NCI-H1694 (cell line): ENCODE results near the gene MTFP1.
"Not testable (repeated sequence)": the region's sequence is repeated elsewhere in the genome, so short reads cannot be mapped to it uniquely, and the experiment has no call there.

ENCODE experiments used
- DNase-seq: peaks from one replicate; lab custom pipeline; 2025; lab: John Stamatoyannopoulos, UW

Gene MTFP1

DNA sequence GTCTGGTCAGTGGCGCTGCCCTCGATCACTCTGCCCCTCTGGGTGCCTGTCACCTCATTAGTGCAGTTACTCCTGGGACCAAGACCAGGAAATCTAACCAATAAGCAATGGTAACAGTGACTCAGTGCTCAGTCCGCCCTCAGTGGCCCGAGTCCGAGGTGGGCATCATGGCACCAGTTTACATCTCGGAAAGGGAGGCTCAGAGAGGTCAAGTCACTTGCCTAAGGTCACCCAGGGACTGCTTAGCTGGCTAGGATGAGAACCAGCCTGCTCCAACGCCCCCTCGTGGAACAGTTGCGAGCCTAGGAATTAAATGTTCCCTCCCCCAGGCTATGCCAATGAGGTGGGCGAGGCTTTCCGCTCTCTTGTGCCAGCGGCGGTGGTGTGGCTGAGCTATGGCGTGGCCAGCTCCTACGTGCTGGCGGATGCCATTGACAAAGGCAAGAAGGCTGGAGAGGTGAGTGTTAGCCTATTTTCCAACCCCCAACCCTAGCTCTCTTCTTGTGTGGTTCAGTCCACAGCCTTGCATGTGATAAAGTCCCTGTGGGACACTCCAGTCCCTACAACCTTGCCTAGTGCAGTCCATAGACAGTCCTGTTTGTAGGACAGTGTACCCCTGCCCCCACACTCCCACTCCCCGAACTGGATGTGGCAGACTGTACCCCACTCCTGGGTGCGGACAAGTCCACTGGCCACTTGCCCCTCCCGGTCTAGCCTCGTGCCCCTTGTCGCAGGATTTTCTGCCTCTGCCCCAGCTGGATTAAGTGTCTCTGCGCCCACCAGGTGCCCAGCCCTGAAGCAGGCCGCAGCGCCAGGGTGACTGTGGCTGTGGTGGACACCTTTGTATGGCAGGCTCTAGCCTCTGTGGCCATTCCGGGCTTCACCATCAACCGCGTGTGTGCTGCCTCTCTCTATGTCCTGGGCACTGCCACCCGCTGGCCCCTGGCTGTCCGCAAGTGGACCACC is 1.1 kb downstream of the MTFP1 start:
- peak; percentile 75 for DNase-seq

DNA sequence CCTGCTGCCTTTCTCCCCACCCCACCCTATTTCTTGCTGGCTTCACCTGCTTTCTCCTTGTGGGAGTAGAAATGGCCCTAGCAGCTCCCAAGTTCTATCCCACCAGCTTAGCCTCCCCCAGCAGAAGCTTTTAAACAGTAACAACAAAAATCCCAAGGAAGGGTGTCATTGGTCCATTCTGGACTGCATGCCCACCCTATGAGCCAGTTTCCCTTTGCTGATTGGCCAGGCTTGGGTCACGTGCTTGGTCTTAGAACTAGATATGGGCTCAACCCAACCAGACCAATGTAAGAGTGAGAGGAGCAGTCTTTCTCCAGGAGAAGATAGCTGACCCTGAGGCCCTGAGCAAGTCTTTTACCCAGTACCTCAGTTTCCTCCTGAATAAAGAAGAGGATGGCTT is 2.3 kb downstream of the MTFP1 start:
- no peak for DNase-seq

DNA sequence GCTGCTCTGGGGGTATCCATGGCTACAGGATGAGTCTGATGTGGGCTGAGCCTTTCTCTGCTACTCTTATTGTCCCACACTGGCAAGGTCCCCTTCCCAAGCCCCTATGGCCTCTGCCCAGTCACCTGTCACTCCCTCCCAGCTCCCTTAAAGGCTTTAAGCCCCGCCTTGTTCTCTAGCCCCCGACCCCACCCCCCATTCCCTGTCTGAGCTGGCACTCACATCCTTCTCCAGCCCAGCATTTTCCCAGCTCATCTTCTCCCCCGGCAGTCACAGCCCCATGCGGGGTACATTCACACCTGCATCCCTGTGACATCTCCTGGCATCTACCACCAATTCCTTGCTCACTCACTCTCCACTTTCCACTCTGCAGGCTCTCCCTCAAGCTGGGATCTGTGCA is 4.3 kb downstream of the MTFP1 start:
- no peak for DNase-seq

DNA sequence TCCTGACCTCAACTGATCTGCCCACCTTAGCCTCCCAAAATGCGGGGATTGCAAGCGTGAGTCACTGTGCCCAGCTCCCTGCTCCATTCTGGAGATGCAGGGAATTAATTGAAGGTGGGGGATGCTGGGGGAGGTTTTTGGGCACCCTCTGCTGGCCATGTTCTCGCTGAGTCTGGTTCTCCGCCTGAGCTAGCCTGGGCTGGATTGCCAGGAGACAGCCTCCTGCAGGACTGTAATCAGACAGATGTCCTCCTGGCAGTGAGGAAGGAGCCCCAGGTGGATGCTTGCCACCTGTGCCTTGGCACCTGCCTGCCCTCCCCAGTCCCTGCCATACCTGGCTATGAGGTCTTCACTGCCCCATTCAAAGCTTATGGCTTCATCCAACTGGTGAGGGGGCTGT is 5.4 kb downstream of the MTFP1 start:
- no peak for DNase-seq

DNA sequence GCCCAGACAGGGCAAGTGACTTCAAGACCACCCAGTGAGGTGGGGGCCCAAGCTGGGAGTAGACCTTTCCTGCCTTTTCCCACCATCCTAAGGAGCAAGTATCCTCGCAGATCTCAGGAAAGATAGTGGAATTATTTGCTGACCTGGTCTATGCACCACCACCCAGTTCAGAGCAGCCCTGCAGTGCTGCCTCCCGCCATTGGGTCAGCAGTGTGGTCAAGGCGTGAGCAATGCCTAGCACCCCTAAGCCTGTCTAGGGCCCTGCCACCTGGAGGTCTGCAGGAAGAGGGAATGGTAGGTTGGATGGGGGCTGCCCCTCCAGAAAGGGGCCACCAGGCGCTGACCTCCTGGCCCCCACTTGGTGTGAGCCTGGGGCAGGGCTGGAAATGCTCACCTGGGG is 6.5 kb downstream of the MTFP1 start:
- DNase-seq = no peak

DNA sequence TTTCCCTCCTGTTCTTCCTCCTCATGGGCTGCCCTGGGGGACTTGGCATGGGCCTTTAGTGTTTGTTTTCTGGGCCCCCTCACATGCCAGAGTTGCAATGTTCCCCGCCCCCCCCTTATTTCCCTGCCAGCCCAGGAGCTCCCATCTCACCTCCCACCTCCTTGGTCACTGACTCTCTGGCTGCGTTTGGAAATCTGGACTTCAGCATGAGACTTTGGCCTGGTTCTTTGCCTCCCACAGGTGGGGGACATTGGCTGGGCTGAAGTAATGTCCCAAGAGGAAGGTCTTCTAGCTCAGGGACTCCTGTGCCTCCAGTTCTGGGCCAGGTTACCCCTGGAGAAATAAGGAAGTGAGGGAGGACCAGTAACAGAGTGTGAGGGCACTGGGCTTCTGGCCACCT is 7.0 kb downstream of the MTFP1 start:
- DNase-seq = no peak

DNA sequence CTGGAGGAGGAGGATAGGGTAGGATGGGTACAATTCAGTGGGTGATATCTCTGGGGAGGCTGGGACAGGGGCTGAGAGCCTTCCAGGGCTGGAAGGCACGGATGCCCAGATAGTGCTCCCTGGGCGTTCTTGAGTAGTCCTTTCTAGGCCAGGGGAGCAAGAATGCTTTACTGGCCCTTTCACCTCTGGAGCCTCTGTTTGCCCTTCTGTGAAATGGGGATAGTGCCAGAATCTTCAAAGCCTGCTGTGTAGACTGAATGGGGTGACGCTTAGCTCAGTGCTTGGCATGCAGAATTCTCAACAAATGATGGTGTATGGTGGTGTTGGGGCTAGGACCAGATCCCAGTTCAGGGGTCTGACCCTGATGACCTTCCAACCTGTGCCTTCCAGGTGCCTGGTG is 7.7 kb downstream of the MTFP1 start:
- no peak for DNase-seq

DNA sequence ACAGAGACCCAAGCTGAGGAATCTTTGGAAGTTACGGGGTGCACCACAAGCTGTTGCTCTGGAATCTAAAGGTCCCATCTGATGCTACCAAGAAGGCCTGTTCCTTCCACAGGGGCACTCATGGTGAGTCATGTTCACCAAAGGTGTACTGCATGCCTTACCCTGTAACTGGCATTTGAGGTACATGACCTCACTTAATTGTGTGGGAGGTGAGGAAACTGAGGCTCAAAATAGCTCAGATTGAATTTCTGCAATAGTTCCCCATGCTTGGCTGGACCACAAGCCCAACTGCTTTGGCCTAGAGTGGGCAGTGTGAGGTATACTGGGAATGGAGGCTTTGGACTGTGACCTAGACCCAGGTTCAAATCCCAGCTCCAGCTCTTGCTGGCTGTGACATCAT is 8.2 kb downstream of the MTFP1 start:
- no peak for DNase-seq

DNA sequence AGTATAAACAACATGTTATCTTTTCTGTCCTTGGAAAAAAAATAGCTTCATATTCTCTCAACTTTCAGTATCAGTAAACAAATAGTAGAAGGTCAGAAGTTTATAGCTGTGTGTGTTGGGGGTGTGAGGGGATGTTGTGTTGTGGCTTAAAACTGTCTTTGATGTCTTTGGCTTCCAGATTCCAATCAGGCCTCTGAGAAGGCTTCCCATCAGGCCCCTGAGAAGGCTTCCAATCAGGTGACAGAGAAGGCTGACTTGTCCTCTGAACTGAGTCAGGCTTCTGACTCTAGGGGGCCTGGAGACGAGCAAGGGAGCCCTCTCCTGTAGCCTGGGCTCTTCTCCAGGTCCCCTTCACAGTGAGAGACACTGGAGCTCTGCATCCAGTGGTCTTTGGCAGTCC is 9.3 kb downstream of the MTFP1 start:
- DNase-seq = no peak

DNA sequence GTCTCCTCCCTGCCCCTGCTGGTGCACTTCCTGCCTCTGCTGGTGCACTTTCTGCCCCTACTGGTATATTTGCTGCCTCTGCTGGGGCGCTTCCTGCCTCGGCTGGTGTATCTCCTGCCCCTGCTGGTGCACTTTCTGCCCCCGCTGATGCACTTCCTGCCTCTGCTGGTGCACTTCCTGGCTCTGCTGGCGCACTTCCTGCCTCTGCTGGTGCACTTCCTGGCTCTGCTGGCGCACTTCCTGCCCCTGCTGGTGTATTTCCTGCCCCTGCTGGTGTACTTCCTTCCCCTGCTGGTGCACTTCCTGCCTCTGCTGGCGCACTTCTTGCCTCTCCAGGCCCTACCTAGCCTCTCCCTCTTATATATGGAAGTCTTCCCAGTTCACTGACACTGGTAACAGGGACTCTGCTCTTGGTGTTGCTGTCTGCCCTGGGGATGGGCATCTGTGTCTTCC is 10.1 kb downstream of the MTFP1 start:
- DNase-seq = no peak

DNA sequence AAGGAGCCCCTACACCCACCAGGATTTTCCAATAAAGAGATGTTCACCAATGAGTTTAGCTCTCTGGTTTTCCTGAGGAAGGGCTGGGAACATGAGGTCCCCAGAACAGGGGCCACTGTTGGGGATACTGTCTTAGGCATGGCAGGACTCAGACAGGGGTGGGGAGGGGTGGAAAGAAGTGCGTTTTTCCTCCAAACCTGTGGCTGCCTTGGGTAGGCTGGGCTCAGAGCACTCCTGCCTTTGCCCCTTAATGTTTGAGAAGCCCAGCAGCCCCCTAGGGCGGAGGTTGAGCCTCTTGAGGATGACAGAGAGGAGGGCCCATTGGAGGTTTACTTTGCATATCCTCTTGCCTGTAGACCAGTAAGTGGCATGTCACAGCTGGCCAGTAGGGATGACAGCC is 10.6 kb downstream of the MTFP1 start:
- no peak for DNase-seq

DNA sequence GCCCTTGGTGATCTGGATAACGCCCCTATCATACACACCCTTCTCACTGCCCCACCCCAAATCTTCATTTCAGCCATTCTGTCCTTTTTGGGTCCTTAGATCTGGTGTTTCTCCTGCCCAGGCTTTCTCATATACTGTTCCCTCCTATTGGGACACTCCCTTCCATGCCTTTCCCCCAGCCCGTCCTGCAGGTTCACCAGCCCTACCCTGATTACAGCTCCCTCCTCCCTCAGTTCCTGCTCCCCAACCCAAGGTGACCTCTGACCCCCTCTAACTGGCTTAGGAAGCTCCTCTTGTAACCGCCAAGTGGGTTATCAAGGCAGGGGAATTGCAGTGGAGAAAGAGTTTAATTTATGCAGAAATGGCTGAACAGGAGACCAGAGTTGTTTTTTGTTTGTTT is 13.0 kb downstream of the MTFP1 start:
- no peak for DNase-seq

DNA sequence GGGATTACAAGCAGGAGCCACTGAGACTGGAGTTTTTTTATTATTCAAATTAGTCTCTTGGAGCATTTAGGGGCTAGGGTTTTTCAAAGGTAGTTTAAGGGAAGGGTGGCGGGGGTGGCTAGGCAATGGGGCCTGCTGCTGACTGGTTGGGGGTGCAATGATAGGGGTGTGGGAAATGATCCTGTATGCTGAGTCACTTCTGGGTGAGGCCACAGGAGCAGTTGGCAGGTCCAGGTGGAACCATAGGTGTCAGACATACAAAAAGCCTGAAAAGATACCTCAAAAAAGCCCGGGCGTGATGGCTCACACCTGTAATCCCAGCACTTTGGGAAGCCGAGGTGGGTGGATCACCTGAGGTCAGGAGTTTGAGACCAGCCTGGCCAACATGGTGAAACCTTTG is 13.7 kb downstream of the MTFP1 start:
- no peak for DNase-seq

DNA sequence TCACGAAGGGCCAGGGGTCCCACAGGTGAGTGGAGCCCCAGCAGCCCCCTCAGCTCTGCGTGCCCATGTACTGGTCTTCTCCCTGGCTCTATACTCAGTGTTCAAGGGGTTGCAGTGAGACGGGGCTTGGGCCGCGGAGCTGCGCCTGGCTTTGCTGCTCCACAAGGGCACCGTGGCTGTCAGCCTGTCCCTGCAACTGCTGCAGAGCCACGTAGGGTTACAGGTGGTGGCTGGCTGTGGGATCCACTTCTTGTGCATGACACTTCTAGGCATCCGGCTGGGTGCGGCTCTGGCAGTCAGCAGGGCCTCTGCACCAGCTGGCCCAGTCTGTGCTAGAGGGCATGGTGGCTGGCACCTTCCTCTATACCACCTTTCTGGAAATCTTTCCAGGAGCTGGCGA is 14.3 kb downstream of the MTFP1 start:
- DNase-seq = no peak

DNA sequence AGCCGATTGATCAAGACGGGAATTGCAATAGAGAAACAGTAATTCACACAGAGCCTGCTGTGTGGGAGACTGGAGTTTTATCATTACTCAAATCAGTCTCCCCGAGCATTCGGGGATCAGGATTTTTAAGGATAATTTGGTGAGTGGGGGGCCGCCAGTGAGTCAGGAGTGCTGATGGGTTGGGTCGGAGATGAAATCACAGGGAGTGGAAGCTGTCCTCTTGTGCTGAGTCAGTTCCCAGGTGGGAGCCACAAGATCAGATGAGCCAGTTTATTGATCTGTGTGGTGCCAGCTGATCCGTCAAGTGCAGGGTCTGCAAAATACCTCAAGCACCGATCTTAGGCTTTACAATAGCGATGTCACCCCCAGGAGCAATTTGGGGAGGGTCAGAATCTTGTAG is 15.5 kb downstream of the MTFP1 start:
- no peak for DNase-seq

DNA sequence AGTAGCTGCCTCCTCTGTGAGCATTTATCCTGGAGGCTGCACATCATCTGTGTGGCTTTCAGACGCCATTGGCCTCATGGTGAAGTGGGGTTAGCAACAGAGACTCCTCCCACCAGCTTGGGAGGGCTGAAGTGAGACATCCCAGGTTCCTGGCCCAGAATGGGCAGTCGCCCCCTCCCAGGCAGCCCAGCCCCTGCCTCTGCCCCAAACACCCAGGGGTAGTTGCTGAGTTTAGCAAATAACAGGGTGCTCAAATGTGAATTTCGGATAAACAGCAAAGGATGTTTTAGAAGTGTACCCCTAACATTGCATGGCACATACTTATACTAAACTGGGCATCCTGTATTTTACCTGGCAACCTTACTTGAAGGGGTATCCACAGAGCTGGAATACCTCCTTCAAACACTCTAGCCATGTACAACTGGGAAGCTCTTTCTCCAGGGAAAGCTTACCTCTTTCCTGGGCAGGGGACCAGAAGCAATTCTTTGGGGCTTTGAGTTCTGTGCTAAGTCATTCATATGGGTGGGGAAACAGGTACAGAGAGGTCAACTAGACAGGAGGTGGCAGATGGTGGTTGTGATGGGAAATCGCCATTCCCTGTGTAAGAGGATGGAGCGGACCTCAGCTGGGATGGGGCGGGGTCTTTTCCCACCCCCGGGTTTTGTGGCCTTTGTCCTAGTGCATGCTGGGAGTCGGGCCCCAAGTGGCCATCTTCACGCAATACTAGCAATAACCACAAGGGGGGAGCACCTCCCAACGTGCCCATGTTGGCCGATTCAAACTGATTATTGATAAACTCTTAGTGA is 19.3 kb downstream of the MTFP1 start:
- DNase-seq = peak; percentile 65

DNA sequence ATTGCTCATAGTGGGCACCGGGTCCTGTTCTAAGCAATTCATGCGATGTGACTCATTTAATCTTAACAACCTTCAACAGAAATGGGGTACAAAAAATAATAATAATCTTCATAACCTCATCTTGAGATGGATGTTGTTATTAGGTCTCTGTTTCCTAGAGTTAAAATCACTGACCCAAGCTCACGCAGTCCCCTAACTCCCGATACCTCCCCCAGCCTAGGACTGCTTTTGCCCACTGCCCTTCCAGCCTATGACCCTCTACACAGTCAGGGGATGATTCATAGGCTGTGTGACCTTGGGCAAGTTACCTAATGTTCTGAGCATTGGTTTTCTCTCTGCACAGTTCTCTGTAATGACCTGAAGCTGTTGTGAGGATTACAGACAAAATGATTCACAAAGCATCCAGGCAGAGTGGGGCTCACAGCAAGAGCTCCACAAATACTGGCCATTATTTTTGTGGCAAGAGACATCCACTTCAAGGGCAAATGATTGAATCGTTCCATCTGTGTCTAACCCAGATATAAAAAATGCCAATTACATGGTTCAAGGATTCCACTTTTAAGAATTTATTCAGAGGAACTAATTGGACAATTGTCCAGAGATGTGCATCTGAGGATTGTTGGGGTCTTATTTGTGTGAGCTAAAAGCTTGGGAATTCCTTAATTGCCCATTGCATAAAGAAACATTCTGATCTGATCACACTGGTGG is 20.0 kb downstream of the MTFP1 start:
- no peak for DNase-seq

DNA sequence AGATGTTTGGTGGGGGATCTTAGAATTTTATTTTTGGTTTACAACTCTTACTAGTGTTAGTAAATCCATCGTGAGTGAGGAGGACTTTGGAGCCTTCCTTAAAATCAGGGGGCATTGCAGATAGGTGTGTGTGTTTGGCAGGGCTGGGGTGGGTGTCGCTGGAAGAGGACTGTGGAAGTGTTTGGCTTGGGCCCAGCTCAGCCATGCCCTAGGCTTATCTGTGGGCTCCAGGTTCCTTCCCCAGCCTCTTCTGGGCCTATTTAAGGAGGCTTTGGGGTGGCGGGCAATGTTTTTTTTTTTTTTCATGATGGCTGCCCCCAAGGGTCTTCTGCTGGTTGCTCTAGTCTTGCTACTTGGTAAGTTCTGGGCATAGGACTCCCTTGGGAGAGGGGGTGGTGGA is 22.1 kb downstream of the MTFP1 start:
- DNase-seq = no peak

DNA sequence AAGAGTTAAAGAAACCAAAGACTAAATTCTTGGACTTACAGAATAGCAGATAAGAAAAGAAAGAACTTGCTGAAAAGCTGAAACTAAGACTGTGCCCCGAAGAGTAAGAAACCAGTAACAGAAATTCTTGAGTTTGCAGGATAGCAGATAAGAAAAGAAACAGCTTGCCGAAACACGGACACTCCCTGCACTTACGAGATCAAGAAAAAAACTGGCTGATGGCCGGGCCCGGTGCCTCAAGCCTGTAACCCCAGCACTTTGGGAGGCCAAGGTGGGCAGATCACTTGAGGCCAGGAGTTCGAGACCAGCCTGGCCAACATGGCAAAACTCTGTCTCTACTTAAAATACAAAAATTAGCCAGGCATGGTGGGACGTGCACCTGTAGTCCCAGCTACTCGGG is 25.9 kb downstream of the MTFP1 start:
- DNase-seq = not testable (repeated sequence)

DNA sequence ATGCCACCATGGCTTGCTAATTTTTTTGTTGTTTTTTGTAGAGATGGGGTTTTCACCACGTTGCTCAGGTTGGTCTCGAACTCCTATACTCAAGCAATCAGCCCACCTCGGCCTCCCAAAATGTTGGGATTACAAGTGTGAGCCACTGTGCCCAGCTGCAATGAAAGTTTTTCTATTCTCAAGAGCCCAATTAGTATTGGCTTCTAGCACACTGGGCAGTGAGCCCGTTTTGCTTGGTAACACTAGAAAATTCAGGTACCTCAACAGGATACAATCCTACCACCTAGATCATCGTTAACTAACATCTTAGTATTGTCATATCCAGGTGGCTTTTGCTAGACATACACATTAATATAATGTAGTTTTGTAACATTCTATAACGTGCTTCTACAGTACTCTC is 27.3 kb downstream of the MTFP1 start:
- no peak for DNase-seq

DNA sequence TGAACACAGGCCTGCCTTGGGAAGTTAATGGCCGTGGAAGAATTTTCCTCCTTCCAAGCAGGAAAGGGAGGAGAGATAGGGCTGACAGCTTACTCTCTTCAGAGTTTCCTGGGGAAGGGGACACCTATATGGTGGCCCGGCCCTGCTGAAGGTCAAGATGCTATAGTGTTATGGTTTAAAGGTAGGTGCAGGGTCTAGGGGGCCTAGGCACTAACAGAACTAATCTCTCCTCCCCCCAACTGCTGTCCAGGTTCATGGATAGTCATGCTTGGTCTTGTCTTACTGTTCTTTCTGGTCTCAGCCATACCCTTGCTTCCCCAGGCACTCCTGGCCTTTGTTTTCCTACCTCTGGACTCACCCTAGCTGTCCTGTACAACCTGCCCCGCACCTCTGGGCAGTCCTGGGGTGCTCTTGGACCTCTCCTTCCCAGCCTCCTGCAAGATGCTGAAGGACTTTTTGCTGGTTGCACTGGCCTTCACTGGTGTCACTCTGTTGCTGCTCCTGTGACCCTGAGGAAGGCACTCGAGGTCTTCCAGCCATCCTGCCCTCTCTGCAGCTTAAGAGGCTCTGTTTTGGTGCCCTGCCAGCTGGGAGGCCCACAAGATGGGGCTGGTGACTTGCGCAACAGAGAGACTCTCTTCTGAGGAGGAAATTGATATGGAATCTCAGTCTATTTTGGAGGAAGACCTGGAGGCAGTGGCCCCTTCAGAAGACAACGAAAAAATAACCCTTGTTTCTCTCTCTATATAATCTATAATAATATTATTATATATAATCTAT is 28.4 kb downstream of the MTFP1 start:
- no peak for DNase-seq
